K562 (cell line): Measurements from ENCODE around the gene ADAP2. TPM values are rescaled to one million over a fixed set of nuclear protein-coding genes. Genes with fewer than 3 reads are reported as not detected.

Experiments used
- ATAC-seq: fragments of 200-7000 bp; cut with Tn5 transposase; 3 replicates; pipeline ENCODE4 v1.9.1; 2020; ENCODE audit warnings: moderate library complexity
- BruUV-seq: library from RNA; stranded (reverse); fragments of 400-500 nt; replicated peaks from 2 replicates; lab custom pipeline; 2021; lab: Mats Ljungman, UMichigan
- CTCF ChIA-PET: fragments of 300-600 bp; formaldehyde crosslinking; extraction: SDS; loops from one replicate; lab custom pipeline; 2021; ENCODE audit warnings: low intra/inter-chr PET ratio; lab: Yijun Ruan, JAX
- POLR2A ChIA-PET: fragments of 300-600, 350-650 bp; sonication (Branson Sonifier 250); formaldehyde crosslinking; extraction: SDS; loops from one replicate; lab custom pipeline; 2021; ENCODE audit warnings: antibody characterized with exemption, inconsistent platforms; lab: Yijun Ruan, JAX
- DNase-seq, 4 experiments: peaks; one replicate each; pipeline versions ENCODE4 v3.0.0 to v3.0.0-alpha.2; 2011 to 2018; ENCODE audit warnings: low spot score in 3 of 4, mixed read lengths in 3 of 4; ENCODE audit errors: extremely low read depth in 1 of 4
- FAIRE-seq: peaks from 2 replicates; lab custom pipeline; 2011; peaks lifted over from hg19 to GRCh38; lab: Jason Lieb, UNC
- H2AFZ ChIP-seq: 2 replicates; pipeline ENCODE4 v1.6.0; 2011; ENCODE audit warnings: low read depth, low read length, control low read depth, inconsistent platforms
- H3K27ac ChIP-seq: fragments of 200-600 bp; 3 replicates; pipeline ENCODE4 v1.8.0; 2011; ENCODE audit warnings: low read depth, mild to moderate bottlenecking, control low read depth, inconsistent platforms, low read length, moderate library complexity, mixed read lengths; ENCODE audit errors: extremely low read depth
- H3K27me3 ChIP-seq, 2 experiments: fragments of 300-600 bp in 1 of 2; 2 replicates in 1 of 2; 3 replicates in 1 of 2; pipeline versions ENCODE4 v1.6.0 to v1.8.0; 2011; ENCODE audit warnings: inconsistent platforms in 2 of 2, low read length in 2 of 2, mild to moderate bottlenecking in 1 of 2, mixed read lengths in 1 of 2, moderate library complexity in 1 of 2; ENCODE audit not compliant: control insufficient read depth in 2 of 2, insufficient read depth in 2 of 2
- H3K36me3 ChIP-seq: fragments of 300-600 bp; 3 replicates; pipeline ENCODE4 v1.8.0; 2011; ENCODE audit warnings: mild to moderate bottlenecking, low read length, inconsistent platforms; ENCODE audit not compliant: control insufficient read depth, insufficient read depth
- H3K4me1 ChIP-seq, 2 experiments: fragments of 200-600 bp in 1 of 2; replicated peaks in 1 of 2; 2 replicates in 1 of 2; 3 replicates in 1 of 2; pipeline versions ENCODE4 v1.5.1 to v1.8.0; 2011; ENCODE audit warnings: inconsistent platforms in 2 of 2, low read length in 2 of 2, mild to moderate bottlenecking in 1 of 2, mixed read lengths in 1 of 2, moderate library complexity in 1 of 2; ENCODE audit not compliant: control insufficient read depth in 2 of 2, insufficient read depth in 2 of 2
- H3K4me2 ChIP-seq: 2 replicates; pipeline ENCODE4 v1.6.1; 2011; ENCODE audit warnings: low read length, control low read depth, inconsistent platforms, mixed read lengths; ENCODE audit not compliant: insufficient read depth
- H3K4me3 ChIP-seq: fragments of 200-600 bp; sonication (generic), shearing (Covaris generic); 2 replicates; pipeline ENCODE4 v1.5.1; 2016; ENCODE audit warnings: control low read depth, inconsistent platforms
- H3K79me2 ChIP-seq: fragments of 200-600 bp; 3 replicates; pipeline ENCODE4 v1.8.0; 2011; ENCODE audit warnings: low read length, inconsistent platforms; ENCODE audit not compliant: control insufficient read depth, insufficient read depth
- H3K9ac ChIP-seq, 2 experiments: 2 replicates each; pipeline versions ENCODE4 v1.6.0 to v1.6.1; 2011; ENCODE audit warnings: low read depth in 2 of 2, low read length in 2 of 2, control low read depth in 1 of 2, inconsistent platforms in 1 of 2, mild to moderate bottlenecking in 1 of 2, mixed read lengths in 1 of 2; ENCODE audit not compliant: insufficient read depth in 1 of 2
- H3K9me1 ChIP-seq: one replicate; pipeline ENCODE4 v1.6.0; 2011; ENCODE audit warnings: inconsistent platforms, mild to moderate bottlenecking, low read length, moderate library complexity; ENCODE audit not compliant: control insufficient read depth, insufficient read depth
- H3K9me3 ChIP-seq: replicated peaks from 2 replicates; pipeline ENCODE4 v1.5.1; 2011; ENCODE audit warnings: low read depth, low read length, inconsistent platforms; ENCODE audit not compliant: control insufficient read depth, insufficient read depth
- H4K20me1 ChIP-seq: replicated peaks from 2 replicates; pipeline ENCODE4 v1.6.1; 2011; ENCODE audit warnings: low read length, inconsistent platforms, mixed read lengths; ENCODE audit not compliant: control insufficient read depth, insufficient read depth
- CBX3 ChIP-seq, 2 experiments: IDR thresholded peaks; 1 replicate in 1 of 2; 2 replicates in 1 of 2; pipeline ENCODE4 v1.6.1; 2012; ENCODE audit warnings: inconsistent platforms in 2 of 2, low read length in 2 of 2, borderline replicate concordance in 1 of 2, control low read depth in 1 of 2
- CREB1 ChIP-seq, 2 experiments: sonication (generic) in 1 of 2; formaldehyde crosslinking in 1 of 2; IDR thresholded peaks; 2 replicates each; pipeline versions ENCODE4 v1.6.1 to v1.8.0; 2012 to 2022; ENCODE audit warnings: inconsistent platforms in 1 of 2, mild to moderate bottlenecking in 1 of 2, missing genetic modification reagents in 1 of 2, moderate library complexity in 1 of 2
- JUN ChIP-seq, 2 experiments: sonication (generic) in 1 of 2; formaldehyde crosslinking in 1 of 2; IDR thresholded peaks; 2 replicates each; pipeline versions ENCODE4 v1.6.1 to v1.8.0; 2012 to 2022; ENCODE audit warnings: borderline replicate concordance in 2 of 2, mild to moderate bottlenecking in 2 of 2, improper control_type of control experiment in 1 of 2, low read depth in 1 of 2, low read length in 1 of 2, missing genetic modification reagents in 1 of 2
- MIER1 ChIP-seq: fragments of 450-650 bp; IDR thresholded peaks from 2 replicates; pipeline ENCODE4 v1.6.1; 2016; ENCODE audit warnings: antibody characterized with exemption, mild to moderate bottlenecking, low read depth
- MLX ChIP-seq, 2 experiments: fragments of 450-650 bp in 1 of 2; sonication (generic) in 1 of 2; formaldehyde crosslinking; conservative IDR thresholded peaks; 2 replicates each; pipeline versions ENCODE4 v1.4.0 to v1.8.1; 2020 to 2022; ENCODE audit warnings: mild to moderate bottlenecking in 1 of 2, missing genetic modification reagents in 1 of 2
- POLR2AphosphoS5 ChIP-seq: IDR thresholded peaks from 2 replicates; pipeline ENCODE4 v1.6.1; 2011; ENCODE audit warnings: mild to moderate bottlenecking, low read depth, low read length, moderate library complexity; ENCODE audit not compliant: control insufficient read depth, insufficient read depth
- RBFOX2 ChIP-seq: fragments of 200-400 bp; formaldehyde crosslinking; IDR thresholded peaks from 2 replicates; pipeline ENCODE4 v1.6.1; 2017; ENCODE audit warnings: low read depth, mild to moderate bottlenecking, low read length, moderate library complexity
- SIX5 ChIP-seq, 2 experiments: IDR thresholded peaks; 2 replicates each; pipeline ENCODE4 v1.6.1; 2011; ENCODE audit warnings: low read length in 2 of 2, borderline replicate concordance in 1 of 2, low read depth in 1 of 2, mild to moderate bottlenecking in 1 of 2, moderate library complexity in 1 of 2; ENCODE audit not compliant: insufficient read depth in 1 of 2
- ZBED1 ChIP-seq: IDR thresholded peaks from 2 replicates; pipeline ENCODE4 v1.6.1; 2014
- WGBS: fragments of 100-300 bp; shearing (Covaris generic); methylation state at CpG from one replicate; pipeline ENCODE4 v1.1.6; 2016; ENCODE audit warnings: low coverage, mixed read lengths; ENCODE audit not compliant: insufficient coverage; ENCODE audit errors: missing lambda C conversion rate; 5-methylcytosine and 5-hydroxymethylcytosine counted together
- in situ Hi-C: fragments of 300-500 bp; cut with MboI; formaldehyde crosslinking; loops from 4 replicates; pipeline ENCODE4 v1.15.0; 2018; ENCODE audit warnings: inconsistent platforms, mixed read lengths
- intact Hi-C: fragments of 100-400 bp; cut with micrococcal nuclease; formaldehyde crosslinking; loops from 2 replicates; pipeline ENCODE4 v1.14.2; 2022
- polyA plus RNA-seq, 8 experiments: library from polyadenylated mRNA; depleted of rRNA in 4 of 8; stranded (reverse) in 5 of 8; unstranded in 3 of 8; fragments of >200 nt; fragmentation: Nextera tagmentation in 2 of 8; fragmentation: Illumina TruSeq in 1 of 8; extraction: Ambion mirVana in 2 of 8; extraction: Trizol in 1 of 8; gene quantifications; 2 replicates each; pipeline versions ENCODE4 v1.2.1 to v1.2.3, GENCODE V29; 2011 to 2014; ENCODE audit warnings: inconsistent platforms in 1 of 8, missing spikeins in 1 of 8
- total RNA-seq, 7 experiments: library from RNA; depleted of rRNA in 6 of 7; stranded (reverse); fragments of >200 nt in 6 of 7; fragmentation: Illumina TruSeq in 2 of 7; extraction: Trizol in 2 of 7; gene quantifications; 2 replicates each; pipeline versions ENCODE4 v1.2.1 to v1.2.3, GENCODE V29; 2011 to 2021; ENCODE audit warnings: low replicate concordance in 1 of 7
- TF ChIP-seq, protein P1 (sequence below): sonication (generic); formaldehyde crosslinking; IDR thresholded peaks from 2 replicates; pipeline ENCODE4 v1.8.0; 2023; ENCODE audit warnings: mild to moderate bottlenecking, missing genetic modification reagents
- TF ChIP-seq, protein P2 (sequence below): fragments of 450-650 bp; formaldehyde crosslinking; IDR thresholded peaks from 2 replicates; pipeline ENCODE4 v1.4.0; 2020; ENCODE audit warnings: mild to moderate bottlenecking, mixed read lengths

The ADAP2 gene
- total and polyA plus RNA-seq, 9 of the 15 experiments (the other 6 are each of a cell fraction or from before 2014, with no cell fraction given), result 0.06 to 0.73 (median 0.23) TPM; not detected in 5

GRCh38 chr17:30928584-30928983, 6.8 kb downstream of the ADAP2 start:
- Histone ChIP-seq H3K4me2 (no peak overlapping the region), H3K9ac (no peak overlapping the region), H3K9me3 (no peaks in the 10 kb centered on the region), H3K27ac (no peak overlapping the region), H4K20me1 (no peaks in the 10 kb centered on the region), H3K79me2 (no peaks in the 10 kb centered on the region), H3K36me3 (no peaks in the 10 kb centered on the region), H2AFZ (no peak overlapping the region), H3K27me3 (peaks cover 17 to 46% of the 10 kb centered on the region in 2 experiments; a peak in 4 of 5 replicates), H3K4me3 (no peak overlapping the region), H3K9me1 (no peaks in the 10 kb centered on the region), H3K4me1 (no peaks in the 10 kb centered on the region)
- DNase-seq (no peak), ATAC-seq (no peak), FAIRE-seq (no peak)
- ChIA-PET POLR2A (interaction anchor here (0.7 kb wide), 1 partner anchor 31 kb away, joined by 3 read pairs; no protein-coding TSS in a partner anchor), CTCF (no interaction called here)
- WGBS, result 16% methylated on average over 3 of the region's 3 CpGs
- intact Hi-C loops, result no loop called here
- in situ Hi-C loops, result no loop called here
- no TSS peak for BruUV-seq
- TF ChIP-seq RBFOX2, result no peak
- TF ChIP-seq POLR2AphosphoS5, result no peak
- TF ChIP-seq, protein P1, sequence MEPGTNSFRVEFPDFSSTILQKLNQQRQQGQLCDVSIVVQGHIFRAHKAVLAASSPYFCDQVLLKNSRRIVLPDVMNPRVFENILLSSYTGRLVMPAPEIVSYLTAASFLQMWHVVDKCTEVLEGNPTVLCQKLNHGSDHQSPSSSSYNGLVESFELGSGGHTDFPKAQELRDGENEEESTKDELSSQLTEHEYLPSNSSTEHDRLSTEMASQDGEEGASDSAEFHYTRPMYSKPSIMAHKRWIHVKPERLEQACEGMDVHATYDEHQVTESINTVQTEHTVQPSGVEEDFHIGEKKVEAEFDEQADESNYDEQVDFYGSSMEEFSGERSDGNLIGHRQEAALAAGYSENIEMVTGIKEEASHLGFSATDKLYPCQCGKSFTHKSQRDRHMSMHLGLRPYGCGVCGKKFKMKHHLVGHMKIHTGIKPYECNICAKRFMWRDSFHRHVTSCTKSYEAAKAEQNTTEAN (CRISPR knock-in tag), result no peak
- TF ChIP-seq, protein P2, sequence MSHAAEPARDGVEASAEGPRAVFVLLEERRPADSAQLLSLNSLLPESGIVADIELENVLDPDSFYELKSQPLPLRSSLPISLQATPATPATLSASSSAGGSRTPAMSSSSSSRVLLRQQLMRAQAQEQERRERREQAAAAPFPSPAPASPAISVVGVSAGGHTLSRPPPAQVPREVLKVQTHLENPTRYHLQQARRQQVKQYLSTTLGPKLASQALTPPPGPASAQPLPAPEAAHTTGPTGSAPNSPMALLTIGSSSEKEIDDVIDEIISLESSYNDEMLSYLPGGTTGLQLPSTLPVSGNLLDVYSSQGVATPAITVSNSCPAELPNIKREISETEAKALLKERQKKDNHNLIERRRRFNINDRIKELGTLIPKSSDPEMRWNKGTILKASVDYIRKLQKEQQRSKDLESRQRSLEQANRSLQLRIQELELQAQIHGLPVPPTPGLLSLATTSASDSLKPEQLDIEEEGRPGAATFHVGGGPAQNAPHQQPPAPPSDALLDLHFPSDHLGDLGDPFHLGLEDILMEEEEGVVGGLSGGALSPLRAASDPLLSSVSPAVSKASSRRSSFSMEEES (CRISPR knock-in tag), result no peak
- no peak for TF ChIP-seq CBX3 (IDR thresholded peaks at IDR 0.05; ENCODE audit: borderline replicate concordance in 1 of 2, low read length in 2 of 2)
- no peak for TF ChIP-seq SIX5 (IDR thresholded peaks at IDR 0.05; ENCODE audit: borderline replicate concordance in 1 of 2, insufficient read depth in 1 of 2, low read depth in 1 of 2, low read length in 2 of 2)
- no peak for TF ChIP-seq CREB1 (IDR thresholded peaks at IDR 0.05)
- no peak for TF ChIP-seq CREB1 (CRISPR knock-in tag; IDR thresholded peaks at IDR 0.05)
- TF ChIP-seq MIER1, result no peak
- no peak for TF ChIP-seq ZBED1
- TF ChIP-seq MLX (CRISPR knock-in tag; conservative IDR thresholded peaks at IDR 0.05), result no peak
- no peak for TF ChIP-seq JUN (IDR thresholded peaks at IDR 0.05; ENCODE audit: borderline replicate concordance, low read depth, low read length)
- no peak for TF ChIP-seq JUN (CRISPR knock-in tag; IDR thresholded peaks at IDR 0.05; ENCODE audit: borderline replicate concordance)
